Breast epithelium (tissue), 3 donors: ENCODE measurements around the gene ADH1C.

Experiments
- CTCF ChIP-seq, 3 donors: fragments of 450-650 bp; IDR thresholded peaks; one replicate each; pipeline ENCODE4 v1.5.1; 2016 to 2017; ENCODE audit warnings: antibody characterized with exemption in 3 of 3, mild to moderate bottlenecking in 3 of 3, moderate library complexity in 3 of 3
- POLR2AphosphoS5 ChIP-seq, 3 donors: sonication (generic); formaldehyde crosslinking; IDR thresholded peaks; one replicate each; pipeline ENCODE4 v1.6.1; 2017; ENCODE audit warnings: antibody characterized with exemption in 3 of 3

- TF ChIP-seq CTCF (IDR thresholded peaks at IDR 0.05) (no peak), POLR2AphosphoS5 (IDR thresholded peaks at IDR 0.05) (no peak)
Measured at GRCh38 chr4:99361268-99361898, 8.8 kb upstream of the ADH1C start.
